ENCODE measurements around the gene RASL10A. TPM values are rescaled to one million over a fixed set of nuclear protein-coding genes. Genes with fewer than 3 reads are reported as not detected.
"Not testable (repeated sequence)": the region's sequence is repeated elsewhere in the genome, so short reads cannot be mapped to it uniquely, and the experiment has no call there.

Gene RASL10A
- total RNA-seq = 1 to 10 TPM; 2.0 TPM

GRCh38 chr22:29315286-29316140 is at the start of gene RASL10A:
Gene RASL10A (minus strand): TSS chr22:29315697. CDS start chr22:29315246, 451 bp downstream.
- Mint-ChIP-seq H3K36me3 (no peaks in the 10 kb centered on the region), H3K27ac (peak within 1 kb of the TSS in 1 of 2 donors; percentile 8), H3K4me1 (ENCODE audit: low read depth in 2 of 2) (peaks cover 9 to 11% of the 10 kb centered on the region in 2 donors), H3K4me3 (no peak within 1 kb of the TSS), H3K27me3 (peaks cover 27 to 30% of the 10 kb centered on the region in 2 donors), H3K9me3 (no peaks in the 10 kb centered on the region)
- DNase-seq (ENCODE audit: low spot score) = no peak
- ATAC-seq = no peak

- no peaks in the 10 kb centered on the region for H3K36me3 Mint-ChIP-seq
- DNase-seq (ENCODE audit: low spot score) (no peak), ATAC-seq (no peak)
- H3K4me1 Mint-ChIP-seq (ENCODE audit: low read depth in 2 of 2) = no peaks in the 10 kb centered on the region
- no peaks in the 10 kb centered on the region for H3K27me3 Mint-ChIP-seq
- H3K9me3 Mint-ChIP-seq = no peaks in the 10 kb centered on the region
- H3K27ac Mint-ChIP-seq = no peak overlapping the region
- no peak overlapping the region for H3K4me3 Mint-ChIP-seq
Observed at GRCh38 chr22:29359469-29359868, 44.0 kb upstream of the RASL10A start.

GRCh38 chr22:29357193-29357890 is 41.8 kb upstream of the RASL10A start:
- not testable (repeated sequence) for H3K27me3 Mint-ChIP-seq; H3K4me3 Mint-ChIP-seq; H3K27ac Mint-ChIP-seq; H3K9me3 Mint-ChIP-seq; H3K4me1 Mint-ChIP-seq (ENCODE audit: low read depth in 2 of 2); ATAC-seq; H3K36me3 Mint-ChIP-seq; DNase-seq (ENCODE audit: low spot score)

- no peaks in the 10 kb centered on the region for H3K36me3 Mint-ChIP-seq
- ATAC-seq (no peak), DNase-seq (ENCODE audit: low spot score) (no peak)
- no peaks in the 10 kb centered on the region for H3K4me1 Mint-ChIP-seq (ENCODE audit: low read depth in 2 of 2)
- no peak overlapping the region for H3K27ac Mint-ChIP-seq
- no peaks in the 10 kb centered on the region for H3K27me3 Mint-ChIP-seq
- H3K9me3 Mint-ChIP-seq = no peaks in the 10 kb centered on the region
- no peak overlapping the region for H3K4me3 Mint-ChIP-seq
Observed at GRCh38 chr22:29353860-29354259, 38.4 kb upstream of the RASL10A start.

GRCh38 chr22:29353286-29353685 is 37.8 kb upstream of the RASL10A start:
- Mint-ChIP-seq H3K4me3 (no peak overlapping the region), H3K4me1 (ENCODE audit: low read depth in 2 of 2) (no peaks in the 10 kb centered on the region), H3K27me3 (no peaks in the 10 kb centered on the region), H3K9me3 (no peaks in the 10 kb centered on the region), H3K36me3 (no peaks in the 10 kb centered on the region), H3K27ac (no peak overlapping the region)
- ATAC-seq (no peak), DNase-seq (ENCODE audit: low spot score) (no peak)

- Mint-ChIP-seq H3K27ac (no peak overlapping the region), H3K9me3 (no peaks in the 10 kb centered on the region), H3K27me3 (no peaks in the 10 kb centered on the region), H3K4me3 (no peak overlapping the region), H3K4me1 (ENCODE audit: low read depth in 2 of 2) (no peaks in the 10 kb centered on the region), H3K36me3 (peaks cover under 1% of the 10 kb centered on the region)
- DNase-seq (ENCODE audit: low spot score) (no peak), ATAC-seq (no peak)
Observed at GRCh38 chr22:29352778-29353177, 37.3 kb upstream of the RASL10A start.

GRCh38 chr22:29351891-29352290 is 36.4 kb upstream of the RASL10A start:
- no peak overlapping the region for H3K27ac Mint-ChIP-seq
- peaks cover 10% of the 10 kb centered on the region for H3K36me3 Mint-ChIP-seq
- no peaks in the 10 kb centered on the region for H3K9me3 Mint-ChIP-seq
- H3K27me3 Mint-ChIP-seq = no peaks in the 10 kb centered on the region
- H3K4me1 Mint-ChIP-seq (ENCODE audit: low read depth in 2 of 2) = peaks cover 0 to 2% of the 10 kb centered on the region in 2 donors
- no peak overlapping the region for H3K4me3 Mint-ChIP-seq
- DNase-seq (ENCODE audit: low spot score) (no peak), ATAC-seq (no peak)

- Mint-ChIP-seq H3K27ac (no peak overlapping the region), H3K4me1 (ENCODE audit: low read depth in 2 of 2) (peaks cover 0 to 2% of the 10 kb centered on the region in 2 donors), H3K36me3 (peaks cover 10% of the 10 kb centered on the region), H3K9me3 (no peaks in the 10 kb centered on the region), H3K4me3 (no peak overlapping the region), H3K27me3 (no peaks in the 10 kb centered on the region)
- no peak for DNase-seq (ENCODE audit: low spot score)
- ATAC-seq = no peak
Observed at GRCh38 chr22:29351042-29351441, 35.5 kb upstream of the RASL10A start.

GRCh38 chr22:29348956-29349355 is 33.5 kb upstream of the RASL10A start:
- no peak overlapping the region for H3K4me3 Mint-ChIP-seq
- no peak for DNase-seq (ENCODE audit: low spot score)
- peaks cover 10% of the 10 kb centered on the region for H3K36me3 Mint-ChIP-seq
- no peaks in the 10 kb centered on the region for H3K27me3 Mint-ChIP-seq
- no peaks in the 10 kb centered on the region for H3K9me3 Mint-ChIP-seq
- H3K27ac Mint-ChIP-seq = no peak overlapping the region
- peak in 1 of 2 donors; percentile 36 for ATAC-seq
- H3K4me1 Mint-ChIP-seq (ENCODE audit: low read depth in 2 of 2) = peaks cover 0 to 2% of the 10 kb centered on the region in 2 donors

GRCh38 chr22:29348041-29348440 is 32.5 kb upstream of the RASL10A start:
- H3K4me3 Mint-ChIP-seq = no peak overlapping the region
- no peaks in the 10 kb centered on the region for H3K9me3 Mint-ChIP-seq
- H3K27me3 Mint-ChIP-seq = no peaks in the 10 kb centered on the region
- peaks cover 0 to 3% of the 10 kb centered on the region in 2 donors for H3K4me1 Mint-ChIP-seq (ENCODE audit: low read depth in 2 of 2)
- DNase-seq (ENCODE audit: low spot score) (no peak), ATAC-seq (no peak)
- peaks cover 10% of the 10 kb centered on the region for H3K36me3 Mint-ChIP-seq
- no peak overlapping the region for H3K27ac Mint-ChIP-seq

- Mint-ChIP-seq H3K9me3 (no peaks in the 10 kb centered on the region), H3K4me1 (ENCODE audit: low read depth in 2 of 2) (peaks cover 0 to 5% of the 10 kb centered on the region in 2 donors), H3K4me3 (no peak overlapping the region), H3K27me3 (no peaks in the 10 kb centered on the region), H3K27ac (no peak overlapping the region), H3K36me3 (peaks cover 10% of the 10 kb centered on the region)
- DNase-seq (ENCODE audit: low spot score) = no peak
- ATAC-seq = no peak
Observed at GRCh38 chr22:29346659-29347058, 31.2 kb upstream of the RASL10A start.

GRCh38 chr22:29345932-29346331 is 30.4 kb upstream of the RASL10A start:
- DNase-seq (ENCODE audit: low spot score) (no peak), ATAC-seq (no peak)
- Mint-ChIP-seq H3K27me3 (no peaks in the 10 kb centered on the region), H3K27ac (no peak overlapping the region), H3K9me3 (no peaks in the 10 kb centered on the region), H3K4me3 (no peak overlapping the region), H3K36me3 (peaks cover 10% of the 10 kb centered on the region), H3K4me1 (ENCODE audit: low read depth in 2 of 2) (peaks cover 0 to 5% of the 10 kb centered on the region in 2 donors)

GRCh38 chr22:29344889-29345288 is 29.4 kb upstream of the RASL10A start:
- H3K27ac Mint-ChIP-seq; DNase-seq (ENCODE audit: low spot score); H3K27me3 Mint-ChIP-seq; H3K9me3 Mint-ChIP-seq; ATAC-seq; H3K4me3 Mint-ChIP-seq; H3K36me3 Mint-ChIP-seq; H3K4me1 Mint-ChIP-seq (ENCODE audit: low read depth in 2 of 2): not testable (repeated sequence)

GRCh38 chr22:29344137-29344536 is 28.6 kb upstream of the RASL10A start:
- peaks cover 10% of the 10 kb centered on the region for H3K36me3 Mint-ChIP-seq
- H3K27ac Mint-ChIP-seq = no peak overlapping the region
- H3K4me1 Mint-ChIP-seq (ENCODE audit: low read depth in 2 of 2) = peaks cover 0 to 7% of the 10 kb centered on the region in 2 donors
- DNase-seq (ENCODE audit: low spot score) (no peak), ATAC-seq (no peak)
- no peaks in the 10 kb centered on the region for H3K27me3 Mint-ChIP-seq
- H3K9me3 Mint-ChIP-seq = no peaks in the 10 kb centered on the region
- H3K4me3 Mint-ChIP-seq = no peak overlapping the region

Data from natural killer cell treated with Interleukin-12 subunit alpha and Interleukin-12 subunit beta and Interleukin-15 and Interleukin-18, amount 100 ng/mL, for 72 hours (primary cell).